HEK293 (cell line): ENCODE data around the gene ITGA2.

Experiments used
- CTCF ChIA-PET: fragments of 350-600 bp; formaldehyde crosslinking; extraction: SDS; loops from one replicate; lab custom pipeline; 2021; ENCODE audit warnings: antibody characterized with exemption; lab: Yijun Ruan, JAX
- POLR2A ChIA-PET: fragments of 300-600 bp; formaldehyde crosslinking; extraction: SDS; loops from one replicate; lab custom pipeline; 2020; ENCODE audit warnings: antibody characterized with exemption, inconsistent platforms; lab: Yijun Ruan, JAX
- H3K27ac ChIP-seq: fragments of 200-500 bp; sonication (Bioruptor generic); 2 replicates; pipeline ENCODE4 v1.5.1; 2014; ENCODE audit warnings: low read depth, low read length, control low read depth, inconsistent platforms; ENCODE audit errors: extremely low read depth
- H3K36me3 ChIP-seq, 2 experiments: fragments of 200-500 bp in 1 of 2; sonication (Bioruptor generic) in 1 of 2; 1 replicate in 1 of 2; 2 replicates in 1 of 2; pipeline ENCODE4 v1.5.1; 2014 to 2017; ENCODE audit warnings: inconsistent platforms in 2 of 2, low read length in 2 of 2; ENCODE audit not compliant: control insufficient read depth in 2 of 2, insufficient read depth in 1 of 2
- H3K4me1 ChIP-seq: fragments of 200-500 bp; sonication (Bioruptor generic); 2 replicates; pipeline ENCODE4 v1.5.1; 2014; ENCODE audit warnings: mild to moderate bottlenecking, low read length, inconsistent platforms; ENCODE audit not compliant: control insufficient read depth, insufficient read depth
- H3K4me3 ChIP-seq: 2 replicates; pipeline ENCODE4 v1.5.1; 2011; ENCODE audit warnings: low read depth, mild to moderate bottlenecking, control low read depth, low read length, moderate library complexity
- H3K9me3 ChIP-seq: fragments of 200-500 bp; sonication (Bioruptor generic); 2 replicates; pipeline ENCODE4 v1.5.1; 2014; ENCODE audit warnings: low read depth, low read length, inconsistent platforms; ENCODE audit not compliant: control insufficient read depth, insufficient read depth
- AEBP2 ChIP-seq: fragments of 450-650 bp; formaldehyde crosslinking; IDR thresholded peaks from 2 replicates; pipeline ENCODE4 v1.5.1; 2016; ENCODE audit warnings: missing biosample characterization, missing genetic modification characterization, borderline replicate concordance
- BCL11B ChIP-seq: fragments of 450-650 bp; formaldehyde crosslinking; IDR thresholded peaks from 2 replicates; pipeline ENCODE4 v1.5.1; 2016; ENCODE audit warnings: low read depth, missing biosample characterization, missing genetic modification characterization
- FEZF1 ChIP-seq: fragments of 450-650 bp; formaldehyde crosslinking; IDR thresholded peaks from 2 replicates; pipeline ENCODE4 v1.5.1; 2016; ENCODE audit warnings: missing biosample characterization, missing genetic modification characterization
- IKZF3 ChIP-seq: fragments of 450-650 bp; IDR thresholded peaks from 2 replicates; pipeline ENCODE4 v1.5.0; 2018; ENCODE audit warnings: missing biosample characterization, mild to moderate bottlenecking, missing genetic modification characterization, moderate library complexity
- KLF16 ChIP-seq: fragments of 450-650 bp; formaldehyde crosslinking; IDR thresholded peaks from 2 replicates; pipeline ENCODE4 v1.5.1; 2017; ENCODE audit warnings: missing biosample characterization, missing genetic modification characterization
- KLF7 ChIP-seq: fragments of 450-650 bp; formaldehyde crosslinking; IDR thresholded peaks from 2 replicates; pipeline ENCODE4 v1.5.1; 2016; ENCODE audit warnings: missing biosample characterization, missing genetic modification characterization, borderline replicate concordance
- PRDM1 ChIP-seq: fragments of 450-650 bp; formaldehyde crosslinking; IDR thresholded peaks from 2 replicates; pipeline ENCODE4; 2016; ENCODE audit warnings: missing biosample characterization, missing genetic modification characterization
- RBAK ChIP-seq: fragments of 450-650 bp; formaldehyde crosslinking; IDR thresholded peaks from 2 replicates; pipeline ENCODE4 v1.5.1; 2016; ENCODE audit warnings: missing biosample characterization, missing genetic modification characterization
- SP7 ChIP-seq: fragments of 450-650 bp; formaldehyde crosslinking; IDR thresholded peaks from 2 replicates; pipeline ENCODE4 v1.5.1; 2016; ENCODE audit warnings: missing biosample characterization, missing genetic modification characterization
- ZBTB49 ChIP-seq: fragments of 450-650 bp; formaldehyde crosslinking; IDR thresholded peaks from 2 replicates; pipeline ENCODE4 v1.5.1; 2016; ENCODE audit warnings: missing biosample characterization, missing genetic modification characterization, low read depth
- ZFP3 ChIP-seq: fragments of 450-650 bp; formaldehyde crosslinking; IDR thresholded peaks from 2 replicates; pipeline ENCODE4 v1.5.1; 2016; ENCODE audit warnings: low read depth, missing biosample characterization, missing genetic modification characterization
- ZIC2 ChIP-seq: fragments of 450-650 bp; formaldehyde crosslinking; IDR thresholded peaks from 2 replicates; pipeline ENCODE4 v1.5.1; 2016; ENCODE audit warnings: missing biosample characterization, missing genetic modification characterization
- ZNF138 ChIP-seq: fragments of 450-650 bp; formaldehyde crosslinking; IDR thresholded peaks from 2 replicates; pipeline ENCODE4 v1.5.1; 2016; ENCODE audit warnings: missing biosample characterization, missing genetic modification characterization, borderline replicate concordance
- ZNF155 ChIP-seq: fragments of 450-650 bp; formaldehyde crosslinking; IDR thresholded peaks from 2 replicates; pipeline ENCODE4 v1.5.1; 2016; ENCODE audit warnings: missing biosample characterization, missing genetic modification characterization
- ZNF169 ChIP-seq: fragments of 450-650 bp; formaldehyde crosslinking; IDR thresholded peaks from 2 replicates; pipeline ENCODE4 v1.5.1; 2016; ENCODE audit warnings: missing biosample characterization, missing genetic modification characterization
- ZNF23 ChIP-seq: fragments of 450-650 bp; formaldehyde crosslinking; IDR thresholded peaks from 2 replicates; pipeline ENCODE4 v1.5.1; 2016; ENCODE audit warnings: missing biosample characterization, missing genetic modification characterization, borderline replicate concordance
- ZNF248 ChIP-seq: fragments of 450-650 bp; formaldehyde crosslinking; IDR thresholded peaks from 2 replicates; pipeline ENCODE4 v1.5.1; 2017; ENCODE audit warnings: missing biosample characterization, missing genetic modification characterization
- ZNF266 ChIP-seq: fragments of 450-650 bp; formaldehyde crosslinking; IDR thresholded peaks from 2 replicates; pipeline ENCODE4 v1.5.1; 2016; ENCODE audit warnings: missing biosample characterization, missing genetic modification characterization, low read depth
- ZNF302 ChIP-seq: fragments of 450-650 bp; formaldehyde crosslinking; IDR thresholded peaks from 2 replicates; pipeline ENCODE4 v1.5.1; 2016; ENCODE audit warnings: missing biosample characterization, missing genetic modification characterization, low read depth
- ZNF354C ChIP-seq: fragments of 450-650 bp; formaldehyde crosslinking; IDR thresholded peaks from 2 replicates; pipeline ENCODE4 v1.5.1; 2016; ENCODE audit warnings: missing biosample characterization, missing genetic modification characterization, low read depth, borderline replicate concordance
- ZNF398 ChIP-seq: fragments of 450-650 bp; formaldehyde crosslinking; IDR thresholded peaks from 2 replicates; pipeline ENCODE4 v1.5.1; 2017; ENCODE audit warnings: missing biosample characterization, missing genetic modification characterization
- ZNF521 ChIP-seq: fragments of 450-650 bp; formaldehyde crosslinking; IDR thresholded peaks from 2 replicates; pipeline ENCODE4 v1.5.1; 2017; ENCODE audit warnings: missing biosample characterization, mild to moderate bottlenecking, missing genetic modification characterization
- ZNF610 ChIP-seq: fragments of 450-650 bp; formaldehyde crosslinking; IDR thresholded peaks from 2 replicates; pipeline ENCODE4 v1.5.1; 2016; ENCODE audit warnings: missing biosample characterization, missing genetic modification characterization, borderline replicate concordance
- ZNF623 ChIP-seq: fragments of 450-650 bp; formaldehyde crosslinking; IDR thresholded peaks from 2 replicates; pipeline ENCODE4 v1.5.1; 2016; ENCODE audit warnings: missing biosample characterization, missing genetic modification characterization
- ZNF624 ChIP-seq: fragments of 450-650 bp; formaldehyde crosslinking; IDR thresholded peaks from 2 replicates; pipeline ENCODE4 v1.5.1; 2017; ENCODE audit warnings: missing biosample characterization, missing genetic modification characterization
- ZNF692 ChIP-seq: fragments of 450-650 bp; formaldehyde crosslinking; IDR thresholded peaks from 2 replicates; pipeline ENCODE4 v1.5.1; 2016; ENCODE audit warnings: missing biosample characterization, missing genetic modification characterization

The ITGA2 gene

GRCh38 chr5:53112909-53113308 lies 123.8 kb downstream of the ITGA2 start:
- no peaks in the 10 kb centered on the region for H3K9me3 ChIP-seq
- H3K27ac ChIP-seq, result no peak overlapping the region
- H3K4me1 ChIP-seq, result peaks cover 10% of the 10 kb centered on the region; the same call in 1 of the 2 replicates
- TF ChIP-seq ZNF169 (tag by site-specific recombination) (no peak), ZNF624 (no peak), ZNF610 (no peak), SP7 (no peak), ZNF521 (no peak), FEZF1 (tag by site-specific recombination) (no peak), KLF16 (tag by site-specific recombination) (no peak), KLF7 (tag by site-specific recombination) (no peak), ZNF623 (tag by site-specific recombination) (no peak), ZIC2 (tag by site-specific recombination) (no peak), IKZF3 (tag by site-specific recombination) (no peak)
- CTCF ChIA-PET, result interaction anchor here (0.6 to 1.1 kb wide), 4 partner anchors 9 to 1728 kb away, joined by 3 read pairs; no protein-coding TSS in a partner anchor
- POLR2A ChIA-PET, result no interaction called here
- peaks cover 0 to 4% of the 10 kb centered on the region in 2 experiments; a peak in 1 of 3 replicates for H3K36me3 ChIP-seq
- no peak overlapping the region for H3K4me3 ChIP-seq

GRCh38 chr5:53113947-53114346 lies 124.8 kb downstream of the ITGA2 start:
- no peaks in the 10 kb centered on the region for H3K9me3 ChIP-seq
- H3K36me3 ChIP-seq, result peaks cover 0 to 4% of the 10 kb centered on the region in 2 experiments; a peak in 1 of 3 replicates
- ChIA-PET POLR2A (no interaction called here), CTCF (interaction anchor here (1.0 kb wide), 1 partner anchor 166 kb away, joined by 3 read pairs; no protein-coding TSS in a partner anchor)
- H3K4me1 ChIP-seq, result 0 out of 2 replicates have a peak, but pooled peaks cover 4% of the 10 kb centered on the region
- H3K27ac ChIP-seq, result no peak overlapping the region
- H3K4me3 ChIP-seq, result no peak overlapping the region
- TF ChIP-seq ZFP3 (tag by site-specific recombination) (no peak), ZNF266 (tag by site-specific recombination) (no peak)

GRCh38 chr5:53114988-53115387 lies 125.8 kb downstream of the ITGA2 start:
- Histone ChIP-seq H3K36me3 (peaks cover 0 to 4% of the 10 kb centered on the region in 2 experiments; a peak in 1 of 3 replicates), H3K9me3 (no peaks in the 10 kb centered on the region), H3K4me3 (no peak overlapping the region), H3K27ac (no peak overlapping the region), H3K4me1 (0 out of 2 replicates have a peak, but pooled peaks cover 4% of the 10 kb centered on the region)
- CTCF ChIA-PET, result interaction anchor here (0.7 to 2.1 kb wide), 6 partner anchors 17 to 254 kb away, joined by 3 to 14 read pairs (median 4); no protein-coding TSS in a partner anchor
- POLR2A ChIA-PET, result no interaction called here
- TF ChIP-seq AEBP2 (no peak), ZNF23 (tag by site-specific recombination) (no peak), ZNF138 (no peak), BCL11B (tag by site-specific recombination) (no peak), ZNF155 (no peak), PRDM1 (tag by site-specific recombination) (no peak), FEZF1 (tag by site-specific recombination) (no peak), ZNF248 (tag by site-specific recombination) (no peak), RBAK (no peak), ZBTB49 (no peak), ZNF692 (tag by site-specific recombination) (no peak), ZNF302 (tag by site-specific recombination) (no peak), ZNF398 (tag by site-specific recombination) (no peak), ZNF354C (tag by site-specific recombination) (no peak)
